NCI-H82 (cell line): ENCODE measurements around the gene RBFOX2.
"Not testable (repeated sequence)": the region's sequence is repeated elsewhere in the genome, so short reads cannot be mapped to it uniquely, and the experiment has no call there.

ENCODE experiments used
- DNase-seq: peaks from one replicate; lab custom pipeline; 2025; lab: John Stamatoyannopoulos, UW

RBFOX2 gene

DNA sequence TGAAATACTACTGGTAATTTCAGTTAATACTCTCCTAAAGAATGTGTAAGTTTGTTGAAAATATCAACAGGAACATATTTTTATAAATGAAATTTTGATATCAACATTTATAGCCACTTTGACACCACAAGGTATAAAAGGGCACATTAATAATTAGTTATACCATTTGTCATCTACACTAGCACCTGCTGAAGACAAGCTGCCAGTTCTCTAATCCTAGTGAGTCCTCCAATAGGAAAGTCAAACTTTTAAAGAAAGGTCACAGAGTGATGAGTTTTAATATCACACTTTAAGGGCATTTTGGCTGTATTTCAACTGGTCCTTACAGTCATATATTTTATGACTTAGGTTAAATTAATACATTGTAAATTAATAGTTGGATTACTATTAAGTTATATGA is 258.6 kb downstream of the RBFOX2 start:
- peak; percentile 2 for DNase-seq

DNA sequence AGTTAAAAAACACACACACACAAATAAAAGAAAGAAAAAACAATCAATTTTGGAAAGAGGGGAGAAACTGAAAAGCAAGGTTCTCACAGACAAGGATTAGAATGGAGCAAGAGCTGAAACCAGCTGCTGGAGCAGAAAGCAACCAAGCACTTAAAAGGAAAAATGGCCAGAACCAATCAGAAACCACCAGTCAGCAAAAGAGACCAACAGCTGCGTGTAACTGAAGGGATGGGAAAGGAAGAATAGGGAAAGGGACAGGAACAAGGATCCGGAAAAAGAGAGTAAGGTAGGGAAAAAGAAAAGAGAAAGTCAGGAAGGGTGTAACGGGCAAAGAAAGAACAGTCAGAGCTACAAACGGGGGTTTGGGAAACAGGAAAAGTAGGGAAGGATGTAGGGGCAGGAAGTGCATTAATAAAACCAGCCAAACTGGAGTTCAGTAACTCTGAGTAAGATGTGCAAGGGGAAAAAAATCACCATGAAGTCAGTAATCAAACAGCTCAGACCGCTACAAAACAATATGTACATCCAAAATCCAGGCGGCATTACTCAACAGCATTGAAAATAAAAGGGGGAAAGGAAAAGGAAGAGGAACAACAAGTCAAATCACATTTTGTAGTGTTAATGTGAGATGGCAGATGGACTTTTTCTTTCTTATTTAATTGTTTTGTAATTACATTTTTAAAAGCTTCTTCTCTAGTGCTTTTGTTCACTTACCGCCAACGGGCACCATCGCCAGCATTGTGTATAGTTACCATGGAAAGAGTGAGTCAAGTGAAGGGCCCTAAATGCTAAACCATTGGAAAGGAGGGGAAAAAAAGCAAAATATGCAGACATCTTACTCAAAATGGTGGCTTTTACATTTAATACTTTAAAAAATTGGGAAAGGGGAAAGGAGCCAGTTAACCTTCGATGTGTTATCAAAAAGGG is 261.7 kb downstream of the RBFOX2 start:
- DNase-seq = no peak

- peak; percentile 32 for DNase-seq
Measured at GRCh38 chr22:35761037-35761436, 267.6 kb downstream of the RBFOX2 start.

DNA sequence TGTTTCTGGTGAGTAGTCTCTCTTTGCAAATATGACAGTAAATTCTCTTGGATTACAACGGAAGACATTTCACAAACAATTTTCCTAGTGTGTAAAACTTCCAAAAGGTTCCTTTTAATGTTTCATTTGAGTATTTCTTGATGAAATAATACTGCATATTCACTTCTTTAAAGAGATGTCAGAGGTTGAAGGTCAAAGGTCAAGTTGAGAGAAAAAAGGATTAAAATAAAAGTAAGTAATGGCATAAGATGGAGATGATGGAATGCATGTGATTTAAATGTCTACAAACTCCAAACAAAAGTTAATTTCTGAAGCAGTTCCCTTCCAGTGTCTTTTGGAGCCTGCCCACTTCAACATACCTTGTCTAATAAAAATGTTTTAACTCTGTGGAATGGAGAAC is 270.2 kb downstream of the RBFOX2 start:
- DNase-seq = no peak

DNA sequence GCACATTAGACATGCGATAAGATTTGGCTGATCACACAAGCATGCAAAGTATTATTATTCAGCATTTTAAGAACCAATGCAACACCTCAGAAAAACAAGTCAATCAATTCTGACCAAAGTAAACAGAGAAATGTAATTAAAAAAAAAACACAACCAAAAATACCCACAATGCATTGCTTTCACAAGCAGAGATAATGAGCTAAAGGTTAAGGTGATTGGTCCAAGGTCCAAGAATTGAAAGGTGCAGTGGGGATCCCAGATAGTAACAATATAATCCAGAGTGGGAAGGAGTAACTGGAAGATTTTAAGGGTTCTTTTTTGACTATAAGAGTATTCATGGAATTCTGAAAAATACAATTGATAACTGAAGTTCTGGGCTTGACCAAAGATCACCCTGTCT is 271.9 kb downstream of the RBFOX2 start:
- no peak for DNase-seq

GRCh38 chr22:35754761-35755160 is 273.9 kb downstream of the RBFOX2 start:
- no peak for DNase-seq

- DNase-seq = no peak
Measured at GRCh38 chr22:35752863-35753189, 275.8 kb downstream of the RBFOX2 start.

GRCh38 chr22:35752006-35752862 is 276.4 kb downstream of the RBFOX2 start:
- no peak for DNase-seq

GRCh38 chr22:35749808-35750207 is 278.8 kb downstream of the RBFOX2 start:
- DNase-seq = no peak

GRCh38 chr22:35746946-35747703 is 281.5 kb downstream of the RBFOX2 start:
- DNase-seq = no peak

DNA sequence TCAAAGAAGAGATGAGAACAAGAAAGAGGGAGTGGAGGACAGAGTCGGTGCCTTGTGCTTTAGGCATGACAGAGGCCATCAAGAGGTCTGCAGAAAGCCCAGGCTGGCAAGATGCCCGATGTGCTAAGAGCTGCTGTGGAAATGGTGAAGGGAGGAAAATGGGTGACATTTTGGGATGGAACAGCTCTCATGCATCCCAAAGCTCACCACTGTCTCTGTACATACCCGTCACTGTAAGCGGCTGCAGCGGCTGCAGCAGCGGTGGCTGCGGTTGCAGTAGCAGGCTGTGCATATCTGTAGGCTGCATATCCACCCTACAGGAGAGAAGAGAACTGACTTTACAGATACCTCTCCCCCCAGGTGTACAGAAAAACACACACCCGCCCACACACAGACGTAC is 282.4 kb downstream of the RBFOX2 start:
- DNase-seq = no peak

GRCh38 chr22:35743326-35743860 is 285.2 kb downstream of the RBFOX2 start:
- no peak for DNase-seq

- no peak for DNase-seq
Measured at GRCh38 chr22:35742342-35743100, 286.1 kb downstream of the RBFOX2 start.

DNA sequence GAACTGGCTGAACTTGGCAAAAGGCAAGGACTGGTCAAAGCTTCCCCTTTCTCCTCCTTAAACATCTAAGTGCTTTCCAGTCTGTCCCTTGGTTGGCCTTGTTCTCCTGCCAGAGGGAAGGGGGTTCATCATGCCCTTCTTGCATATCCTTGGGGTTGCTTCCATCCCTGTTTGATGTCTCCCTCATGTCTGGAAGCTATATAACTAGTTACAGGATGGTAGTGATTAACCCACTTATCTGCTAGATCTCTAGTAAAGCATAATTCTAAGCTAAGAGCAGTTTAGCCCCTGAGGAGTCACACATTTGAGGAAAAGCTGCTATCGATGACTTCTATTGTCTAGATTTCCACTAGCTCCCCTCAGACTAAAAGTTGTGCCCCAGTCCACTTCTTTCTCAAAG is 288.0 kb downstream of the RBFOX2 start:
- DNase-seq = no peak

- no peak for DNase-seq
Measured at GRCh38 chr22:35739931-35740380, 288.7 kb downstream of the RBFOX2 start.

- DNase-seq = peak; percentile 28
Measured at GRCh38 chr22:35739076-35739930, 289.3 kb downstream of the RBFOX2 start.

DNA sequence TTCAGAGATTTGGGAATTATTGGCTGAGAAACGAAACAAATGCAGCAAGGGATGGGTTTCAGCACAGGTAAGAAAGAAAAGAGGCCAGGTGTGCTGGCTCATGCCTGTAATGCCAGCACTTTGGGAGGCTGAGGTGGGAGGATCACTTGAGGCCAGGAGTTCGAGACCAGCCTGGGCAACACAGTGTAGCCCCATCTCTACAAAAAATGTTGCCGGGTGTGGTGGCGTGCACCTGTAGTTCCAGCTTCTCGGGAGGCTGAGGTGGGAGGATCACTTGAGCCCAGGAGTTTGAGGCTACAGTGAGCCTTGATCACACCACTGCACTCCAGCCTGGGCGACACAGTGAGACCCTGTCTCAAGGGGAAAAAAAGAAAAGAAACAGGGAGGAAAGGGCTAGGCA is 290.7 kb downstream of the RBFOX2 start:
- DNase-seq = not testable (repeated sequence)

DNA sequence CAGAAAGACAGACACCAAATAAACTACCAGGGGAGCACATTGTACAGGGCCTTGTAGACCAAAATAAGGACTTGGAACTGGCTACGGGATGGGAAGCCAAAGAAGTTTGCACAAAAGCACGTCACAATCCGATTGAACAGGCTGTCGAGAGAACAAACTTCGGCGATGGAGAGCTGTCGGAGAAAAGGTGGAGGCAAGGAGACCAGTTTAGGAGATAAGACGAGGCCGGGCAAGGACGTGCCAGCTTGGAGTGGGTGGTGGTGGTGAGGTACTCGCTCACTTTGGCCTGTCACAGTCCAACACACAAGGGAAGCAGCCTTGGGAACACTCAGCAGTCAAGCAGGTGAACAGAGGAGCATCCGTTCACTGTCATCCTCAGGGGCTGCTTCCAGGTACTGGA is 291.9 kb downstream of the RBFOX2 start:
- no peak for DNase-seq

GRCh38 chr22:35736166-35736565 is 292.5 kb downstream of the RBFOX2 start:
- no peak for DNase-seq

DNA sequence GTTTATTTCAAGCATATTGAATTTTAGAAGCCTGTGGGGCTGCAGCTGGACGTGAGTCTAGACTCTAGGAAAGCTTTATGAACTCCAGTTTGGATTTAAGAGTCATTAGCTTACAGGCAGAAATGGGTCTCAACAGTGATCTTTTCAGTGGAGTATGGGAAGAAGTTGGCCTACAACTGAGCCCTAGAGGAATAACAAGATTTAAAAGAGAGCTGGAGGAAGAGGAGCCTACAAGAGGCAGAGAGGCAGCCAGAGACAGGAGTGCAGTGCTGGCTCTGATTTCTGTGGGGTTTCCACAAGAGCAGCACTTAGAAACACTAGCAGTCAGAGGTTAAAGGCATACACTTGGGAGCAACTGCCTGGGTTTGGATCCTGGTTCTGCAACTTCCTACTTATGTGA is 293.1 kb downstream of the RBFOX2 start:
- no peak for DNase-seq
